Fibroblast of upper back skin (primary cell): Measurements from ENCODE around the gene CCDC77.
A peak's percentile ranks its signal among the peaks of the same experiment; 100 is the strongest.

Experiments
- DNase-seq: peaks from one replicate; pipeline ENCODE4 v3.0.0-alpha.2; 2013

CCDC77 gene

DNA sequence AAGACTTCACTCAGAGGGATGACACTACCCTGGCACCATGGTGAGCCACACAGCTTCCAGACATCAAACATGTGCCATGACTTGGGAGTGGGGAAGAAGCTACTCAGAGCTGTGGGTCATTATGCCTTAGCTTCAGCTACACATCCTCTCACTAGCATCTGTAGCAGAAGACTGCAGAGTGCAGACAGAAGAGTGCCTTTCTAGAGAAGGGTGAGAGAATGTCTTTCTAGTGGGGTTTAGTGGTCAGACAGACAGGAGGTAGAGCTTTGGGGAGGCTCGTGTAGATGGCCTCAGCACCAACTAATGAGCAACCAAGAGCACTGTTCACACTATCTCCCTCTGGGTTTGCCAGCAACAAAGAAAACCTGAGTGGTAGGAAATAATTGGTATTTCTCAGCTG, 53.4 kb downstream of the CCDC77 start:
- DNase-seq, result no peak

- no peak for DNase-seq
Observed at GRCh38 chr12:455821-456220, 54.4 kb downstream of the CCDC77 start.

GRCh38 chr12:457676-458075, 56.2 kb downstream of the CCDC77 start:
- DNase-seq, result no peak

DNA sequence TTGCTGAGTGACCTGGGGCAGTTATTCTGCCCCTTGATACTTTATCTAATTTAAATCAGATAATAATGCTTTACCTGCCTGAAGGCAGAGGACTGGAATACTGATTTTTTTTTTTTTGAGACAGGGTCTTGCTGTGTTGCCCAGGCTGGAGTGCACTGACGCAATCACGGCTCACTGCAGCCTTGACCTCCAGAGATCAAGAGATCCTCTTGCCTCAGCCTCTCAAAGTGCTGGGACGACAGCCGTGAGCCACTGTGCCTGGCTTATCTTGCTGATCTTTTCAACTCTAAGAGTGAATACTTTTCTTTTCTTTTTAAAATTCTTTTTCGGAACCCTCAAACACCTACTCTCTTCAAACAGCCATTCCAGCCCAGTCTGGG, 57.6 kb downstream of the CCDC77 start:
- no peak for DNase-seq

GRCh38 chr12:459430-460258, 58.2 kb downstream of the CCDC77 start, which contains the start of gene B4GALNT3:
TSS of gene B4GALNT3 (plus strand) at chr12:459939. CDS start at chr12:460377, 438 bp downstream.
- DNase-seq, result no peak

GRCh38 chr12:460261-461230, 59.1 kb downstream of the CCDC77 start:
- DNase-seq, result no peak

- no peak for DNase-seq
Observed at GRCh38 chr12:461425-461824, 60.0 kb downstream of the CCDC77 start.

- DNase-seq, result no peak
Observed at GRCh38 chr12:462936-463705, 61.7 kb downstream of the CCDC77 start.

DNA sequence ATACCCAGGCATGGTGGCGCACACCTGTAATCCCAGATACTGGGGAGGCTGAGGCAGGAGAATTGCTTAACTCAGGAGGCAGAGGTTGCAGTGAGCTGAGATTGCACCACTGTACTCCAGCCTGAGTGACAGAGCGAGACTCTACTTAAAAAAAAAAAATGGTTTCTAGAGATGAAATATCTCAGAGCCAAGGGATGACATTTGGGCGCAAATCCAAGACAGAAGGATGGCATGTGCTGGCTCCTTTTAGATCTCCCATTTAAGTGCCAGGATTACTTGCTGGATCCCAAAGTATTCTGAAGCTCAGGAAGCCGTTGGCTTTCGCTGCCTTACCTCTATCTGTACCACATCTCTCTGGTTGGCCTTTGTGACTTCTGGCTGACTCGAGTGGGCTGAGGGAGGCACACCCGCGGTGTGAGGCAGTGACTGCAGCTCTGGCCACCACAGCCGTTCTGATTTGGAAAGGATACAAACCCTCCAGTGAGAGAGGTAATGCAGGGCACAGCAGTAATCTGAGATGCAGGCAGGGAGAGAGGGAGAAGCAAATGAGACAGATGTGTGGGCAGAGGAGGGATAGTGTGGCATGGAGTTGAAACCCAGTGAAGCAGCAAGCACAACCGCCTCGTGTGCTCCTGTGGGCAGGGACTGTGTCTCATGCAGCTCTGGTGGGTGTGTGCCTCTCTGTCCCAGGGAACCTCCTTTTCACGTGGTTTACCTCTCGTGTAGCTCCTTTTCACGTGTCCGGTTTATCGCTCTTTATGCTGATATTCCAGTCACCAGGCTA, 63.2 kb downstream of the CCDC77 start:
- DNase-seq, result no peak

DNA sequence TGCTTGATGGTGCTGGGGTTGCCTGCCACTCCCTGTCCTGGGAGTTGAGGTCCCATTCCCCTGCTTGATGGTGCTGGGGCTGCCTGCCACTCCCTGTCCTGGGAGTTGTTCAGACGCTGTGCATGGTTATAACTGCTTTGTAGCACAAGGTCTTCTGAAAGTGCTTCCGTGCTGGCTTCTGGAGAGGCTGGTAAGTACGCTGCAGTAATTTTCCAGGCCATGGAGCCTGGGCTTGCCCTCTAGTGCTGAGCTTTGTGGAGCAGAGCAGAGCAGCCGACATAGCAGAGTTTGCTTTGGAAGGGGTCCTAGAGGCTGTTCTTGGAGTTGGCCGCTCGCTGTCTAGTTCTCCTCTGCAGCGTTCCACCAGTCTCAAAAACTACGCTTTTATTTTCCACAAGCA, 64.6 kb downstream of the CCDC77 start:
- no peak for DNase-seq

- no peak for DNase-seq
Observed at GRCh38 chr12:466762-467161, 65.3 kb downstream of the CCDC77 start.

DNA sequence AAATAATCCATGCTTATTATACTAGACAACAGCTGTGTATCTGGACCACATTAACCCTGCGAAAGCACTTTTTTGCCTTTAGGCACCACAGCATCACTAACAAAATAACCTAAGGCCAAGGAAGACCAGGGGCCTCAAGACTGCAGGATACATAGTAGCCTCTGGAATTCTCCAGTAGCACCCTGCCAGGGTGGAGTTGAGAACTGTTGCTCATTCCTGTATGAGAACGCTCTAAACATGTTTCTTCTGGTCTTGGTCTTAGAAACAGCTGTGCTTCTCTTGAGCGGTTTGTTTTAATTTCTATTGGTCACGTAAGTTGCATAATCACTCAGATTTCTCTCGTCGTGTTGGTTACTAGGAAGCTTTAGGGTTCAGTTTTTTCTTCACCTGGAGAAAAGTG, 66.1 kb downstream of the CCDC77 start:
- DNase-seq, result no peak

GRCh38 chr12:468671-469389, 67.4 kb downstream of the CCDC77 start:
- DNase-seq, result peak; percentile 46

DNA sequence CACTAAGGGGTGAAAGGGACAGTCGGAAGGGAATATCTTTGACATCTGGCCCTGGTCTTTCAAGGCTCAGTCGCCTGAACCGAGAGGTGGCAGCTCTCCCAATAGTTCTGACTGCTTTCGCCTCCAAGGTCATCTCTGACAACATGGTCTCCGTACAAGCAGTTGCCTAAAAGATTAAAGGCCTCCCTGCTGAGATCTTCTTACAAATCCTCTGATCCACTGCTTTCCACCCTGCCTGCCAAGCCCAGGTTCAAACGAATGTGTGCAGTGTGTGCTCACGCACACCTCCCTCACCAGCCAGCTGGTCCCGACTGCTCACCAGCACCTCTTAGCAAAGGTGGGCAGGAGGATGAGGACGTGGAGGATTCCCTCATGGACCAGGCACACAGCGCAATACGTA, 68.7 kb downstream of the CCDC77 start:
- DNase-seq, result no peak

- DNase-seq, result no peak
Observed at GRCh38 chr12:473198-473597, 71.8 kb downstream of the CCDC77 start.

DNA sequence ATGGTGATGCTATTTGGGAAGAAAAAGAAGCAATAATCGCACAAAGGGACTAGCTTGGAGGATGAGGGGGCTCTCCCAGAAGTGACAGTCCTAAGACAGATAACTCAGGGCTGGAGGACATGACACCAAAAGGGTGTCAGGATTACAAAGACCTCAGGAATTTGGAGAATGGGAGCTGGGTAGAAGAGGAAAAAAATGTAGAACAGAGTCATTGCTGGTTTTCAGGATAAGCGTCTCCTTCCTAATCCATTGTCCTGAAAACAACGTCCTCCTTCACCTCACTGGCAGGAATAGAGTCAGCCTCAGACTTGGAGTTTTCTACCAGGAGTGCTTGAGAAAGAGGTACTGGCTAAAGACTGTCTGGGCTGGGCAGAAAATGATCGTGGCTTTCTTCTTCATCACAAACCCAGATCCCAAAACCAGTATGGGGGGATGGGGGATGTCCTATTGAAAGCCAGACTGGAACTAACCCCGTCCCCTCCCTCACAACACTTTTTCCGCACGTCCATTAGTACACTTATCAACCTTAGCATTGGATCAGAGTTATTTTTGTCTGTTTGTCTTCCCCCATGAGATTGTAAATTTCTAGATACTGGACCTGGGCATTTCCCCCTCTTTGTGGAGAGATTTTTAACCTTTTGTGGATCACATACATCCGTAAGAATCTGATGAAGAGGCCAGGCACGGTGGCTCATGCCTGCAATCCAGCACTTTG, 72.6 kb downstream of the CCDC77 start:
- peak; percentile 21 for DNase-seq

- DNase-seq, result no peak
Observed at GRCh38 chr12:475286-475685, 73.8 kb downstream of the CCDC77 start.

GRCh38 chr12:479161-479560, 77.7 kb downstream of the CCDC77 start:
- no peak for DNase-seq

GRCh38 chr12:480831-481816, 79.7 kb downstream of the CCDC77 start:
- DNase-seq, result peak; percentile 73

DNA sequence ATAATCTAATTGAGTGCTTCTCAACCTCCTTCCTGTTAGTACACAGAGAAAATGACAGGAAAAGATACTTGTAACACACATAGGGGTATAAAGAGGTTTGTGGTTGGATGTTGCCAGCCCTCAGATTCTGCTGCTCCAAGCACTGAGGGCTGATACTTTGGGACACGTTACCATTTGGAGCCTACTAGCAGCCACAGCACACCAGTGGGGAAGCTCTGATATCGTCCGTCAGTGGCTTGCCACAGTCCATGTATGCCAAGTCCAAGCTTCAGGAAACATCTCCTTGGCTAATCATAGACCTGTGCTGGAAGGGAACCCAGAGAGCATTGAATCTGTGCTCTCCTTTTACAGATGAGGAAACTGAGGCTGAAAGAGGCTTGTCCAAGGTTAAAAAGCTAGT, 80.6 kb downstream of the CCDC77 start:
- no peak for DNase-seq
